H9 (cell line): ENCODE measurements around the gene DTWD2. TPM values are rescaled to one million over a fixed set of nuclear protein-coding genes. Genes with fewer than 3 reads are reported as not detected.

Experiments used
- DNase-seq: peaks from one replicate; pipeline ENCODE4 v3.0.0-alpha.2; 2017
- H2AFZ ChIP-seq: one replicate; pipeline ENCODE4 v1.6.1; 2013; ENCODE audit warnings: mild to moderate bottlenecking, low read length, control low read depth, moderate library complexity
- H2AK5ac ChIP-seq: 2 replicates; pipeline ENCODE4 v1.6.1; 2013; ENCODE audit warnings: low read length, control low read depth, mixed read lengths; ENCODE audit not compliant: insufficient read length
- H2BK120ac ChIP-seq: one replicate; pipeline ENCODE4 v1.6.1; 2013; ENCODE audit warnings: low read depth, mild to moderate bottlenecking, low read length, control low read depth, inconsistent platforms; ENCODE audit not compliant: poor library complexity, severe bottlenecking
- H2BK12ac ChIP-seq: 2 replicates; pipeline ENCODE4 v1.6.1; 2013; ENCODE audit warnings: low read length, control low read depth, mixed read lengths, low read depth; ENCODE audit not compliant: insufficient read length
- H2BK15ac ChIP-seq: 2 replicates; pipeline ENCODE4 v1.6.1; 2013; ENCODE audit warnings: low read depth, low read length, control low read depth
- H2BK20ac ChIP-seq: one replicate; pipeline ENCODE4 v1.6.1; 2013; ENCODE audit warnings: low read depth, mild to moderate bottlenecking, low read length, control low read depth, inconsistent platforms; ENCODE audit not compliant: poor library complexity, severe bottlenecking
- H2BK5ac ChIP-seq: 2 replicates; pipeline ENCODE4 v1.6.1; 2013; ENCODE audit warnings: low read length, control low read depth, mixed read lengths; ENCODE audit not compliant: insufficient read length
- H3K14ac ChIP-seq: 2 replicates; pipeline ENCODE4 v1.6.1; 2013; ENCODE audit warnings: low read length, control low read depth; ENCODE audit not compliant: insufficient read depth
- H3K18ac ChIP-seq: 2 replicates; pipeline ENCODE4 v1.6.1; 2013; ENCODE audit warnings: low read depth, mild to moderate bottlenecking, mixed read lengths, low read length, control low read depth; ENCODE audit not compliant: insufficient read length
- H3K23ac ChIP-seq: 2 replicates; pipeline ENCODE4 v1.6.1; 2013; ENCODE audit warnings: low read length, control low read depth, mixed read lengths, low read depth; ENCODE audit not compliant: insufficient read length
- H3K23me2 ChIP-seq: 2 replicates; pipeline ENCODE4 v1.6.1; 2013; ENCODE audit warnings: low read depth, mild to moderate bottlenecking, mixed read lengths, low read length, control low read depth; ENCODE audit not compliant: insufficient read length, poor library complexity, severe bottlenecking
- H3K27ac ChIP-seq: 2 replicates; pipeline ENCODE4 v1.5.1; 2013; ENCODE audit warnings: low read length, control low read depth, mixed read lengths, low read depth; ENCODE audit not compliant: insufficient read length
- H3K27me3 ChIP-seq: 2 replicates; pipeline ENCODE4 v1.6.1; 2013; ENCODE audit warnings: low read length, control low read depth, inconsistent platforms; ENCODE audit not compliant: insufficient read depth
- H3K4ac ChIP-seq: 2 replicates; pipeline ENCODE4 v1.6.1; 2013; ENCODE audit warnings: low read depth, mild to moderate bottlenecking, control low read depth, inconsistent platforms, low read length, moderate library complexity
- H3K4me1 ChIP-seq: 2 replicates; pipeline ENCODE4 v1.6.1; 2013; ENCODE audit warnings: low read length, control low read depth, inconsistent platforms; ENCODE audit not compliant: insufficient read depth
- H3K4me2 ChIP-seq: 2 replicates; pipeline ENCODE4 v1.6.1; 2013; ENCODE audit warnings: low read length, control low read depth, mixed read lengths; ENCODE audit not compliant: insufficient read length, insufficient read depth
- H3K56ac ChIP-seq: 2 replicates; pipeline ENCODE4 v1.6.1; 2013; ENCODE audit warnings: low read depth, mild to moderate bottlenecking, mixed read lengths, low read length, control low read depth; ENCODE audit not compliant: insufficient read length
- H3K79me1 ChIP-seq: 2 replicates; pipeline ENCODE4 v1.6.1; 2013; ENCODE audit warnings: low read depth, mild to moderate bottlenecking, moderate library complexity, low read length, control low read depth, inconsistent platforms; ENCODE audit not compliant: insufficient read depth, poor library complexity, severe bottlenecking
- H3K79me2 ChIP-seq: 2 replicates; pipeline ENCODE4 v1.6.1; 2013; ENCODE audit warnings: low read length, control low read depth, inconsistent platforms; ENCODE audit not compliant: insufficient read depth
- H3K9ac ChIP-seq: 2 replicates; pipeline ENCODE4 v1.6.1; 2013; ENCODE audit warnings: low read length, control low read depth, mixed read lengths; ENCODE audit not compliant: insufficient read length; ENCODE audit errors: extremely low read depth
- H3K9me3 ChIP-seq: one replicate; pipeline ENCODE4 v1.6.1; 2013; ENCODE audit warnings: low read depth, low read length, inconsistent platforms; ENCODE audit not compliant: control insufficient read depth
- H3T11ph ChIP-seq: one replicate; pipeline ENCODE4 v1.6.1; 2013; ENCODE audit warnings: mild to moderate bottlenecking, low read length, control low read depth, inconsistent platforms
- H4K20me1 ChIP-seq: one replicate; pipeline ENCODE4 v1.6.1; 2013; ENCODE audit not compliant: control insufficient read depth, insufficient read length, insufficient read depth
- H4K5ac ChIP-seq: 2 replicates; pipeline ENCODE4 v1.6.1; 2013; ENCODE audit warnings: low read depth, mild to moderate bottlenecking, mixed read lengths, low read length, control low read depth; ENCODE audit not compliant: insufficient read length
- H4K8ac ChIP-seq: replicated peaks from 2 replicates; pipeline ENCODE4 v1.6.1; 2013; ENCODE audit warnings: low read length, control low read depth, mixed read lengths, low read depth; ENCODE audit not compliant: insufficient read length
- H4K91ac ChIP-seq: 2 replicates; pipeline ENCODE4 v1.6.1; 2013; ENCODE audit warnings: low read depth, mild to moderate bottlenecking, moderate library complexity, mixed read lengths, low read length, control low read depth; ENCODE audit not compliant: insufficient read length
- H3K27ac Mint-ChIP-seq, 3 experiments: 2 replicates in 2 of 3; 3 replicates in 1 of 3; pipeline ENCODE4 v1.8.0; 2020 to 2021; ENCODE audit warnings: mixed read lengths in 3 of 3, mild to moderate bottlenecking in 1 of 3, moderate library complexity in 1 of 3
- H3K27me3 Mint-ChIP-seq: 2 replicates; pipeline ENCODE4 v1.8.0; 2021; ENCODE audit warnings: low read depth, mild to moderate bottlenecking, moderate library complexity, mixed read lengths
- H3K36me3 Mint-ChIP-seq, 3 experiments: 2 replicates in 2 of 3; 3 replicates in 1 of 3; pipeline ENCODE4 v1.8.0; 2020 to 2021; ENCODE audit warnings: low read depth in 3 of 3, mixed read lengths in 3 of 3; ENCODE audit not compliant: insufficient read depth in 1 of 3
- H3K4me1 Mint-ChIP-seq, 2 experiments: 2 replicates each; pipeline ENCODE4 v1.8.0; 2020; ENCODE audit warnings: mixed read lengths in 2 of 2
- H3K4me3 Mint-ChIP-seq, 2 experiments: 2 replicates in 1 of 2; 3 replicates in 1 of 2; pipeline ENCODE4 v1.8.0; 2020 to 2021; ENCODE audit warnings: mild to moderate bottlenecking in 2 of 2, mixed read lengths in 2 of 2, moderate library complexity in 1 of 2
- H3K9me3 Mint-ChIP-seq, 2 experiments: 2 replicates in 1 of 2; 3 replicates in 1 of 2; pipeline ENCODE4 v1.8.0; 2020; ENCODE audit warnings: mild to moderate bottlenecking in 2 of 2, mixed read lengths in 2 of 2, moderate library complexity in 1 of 2
- CTCF ChIP-seq: fragments of 200-600 bp; sonication (generic); conservative IDR thresholded peaks from 3 replicates; pipeline ENCODE4 v1.8.0; 2021; ENCODE audit warnings: antibody characterized with exemption, mild to moderate bottlenecking
- WGBS: extraction: QIAGEN DNeasy Blood & Tissue Kit; methylation state at CpG from one replicate; pipeline ENCODE4 v1.1.7; 2013; ENCODE audit warnings: missing lambda C conversion rate, low lambda C conversion rate, mixed read lengths; ENCODE audit not compliant: insufficient read length; ENCODE audit errors: extremely low coverage; 5-methylcytosine and 5-hydroxymethylcytosine counted together
- total RNA-seq: library from RNA; stranded (reverse); gene quantifications from 2 replicates; pipeline ENCODE4 v1.2.1, GENCODE V29; 2021

DTWD2 gene
- total RNA-seq, 1 experiment from 2014 or later: 10.8 TPM

GRCh38 chr5:119031905-119032304, 43.6 kb upstream of the DTWD2 start:
- Histone ChIP-seq H2BK15ac (no peak overlapping the region), H4K8ac (no peak overlapping the region), H3K18ac (no peak overlapping the region), H3K27ac (no peak overlapping the region), H4K5ac (no peak overlapping the region), H2BK120ac (no peak overlapping the region), H3K27me3 (no peaks in the 10 kb centered on the region), H3K9ac (no peak overlapping the region), H4K91ac (no peak overlapping the region), H3K14ac (no peak overlapping the region), H2BK20ac (no peak overlapping the region), H3K23ac (no peak overlapping the region), H2AK5ac (no peak overlapping the region), H2BK5ac (no peak overlapping the region), H3K9me3 (no peaks in the 10 kb centered on the region), H3T11ph (no peak overlapping the region), H3K4me2 (no peak overlapping the region), H3K23me2 (no peaks in the 10 kb centered on the region), H3K79me1 (no peaks in the 10 kb centered on the region), H3K4ac (no peak overlapping the region), H4K20me1 (no peaks in the 10 kb centered on the region), H3K79me2 (no peaks in the 10 kb centered on the region), H2BK12ac (no peak overlapping the region), H3K4me1 (peaks cover 3% of the 10 kb centered on the region; the same call in 1 of the 2 replicates), H2AFZ (no peak overlapping the region), H3K56ac (no peak overlapping the region)
- no peak for TF ChIP-seq CTCF
- Mint-ChIP-seq H3K27me3 (no peaks in the 10 kb centered on the region), H3K36me3 (no peaks in the 10 kb centered on the region), H3K27ac (peak overlapping the region in 1 of 3 experiments; percentile 6; a peak in 1 of 7 replicates), H3K4me3 (no peak overlapping the region), H3K9me3 (no peaks in the 10 kb centered on the region; a peak in 1 of 5 replicates), H3K4me1 (peaks cover 24 to 32% of the 10 kb centered on the region in 2 experiments)
- no CpG with 5 or more reads among the region's 4 CpGs for WGBS
- peak; percentile 43 for DNase-seq
